Gastrocnemius medialis (tissue), 4 donors: Measurements from ENCODE around the gene CDC25B.

Experiments used
- CTCF ChIP-seq, 5 experiments: fragments of 450-650 bp in 3 of 5; fragments of 200-600 bp in 2 of 5; sonication (generic) in 2 of 5; IDR thresholded peaks in 4 of 5; conservative IDR thresholded peaks in 1 of 5; 1 replicate in 4 of 5; 2 replicates in 1 of 5; pipeline ENCODE4 v1.5.1; 2016 to 2019; ENCODE audit warnings: antibody characterized with exemption in 5 of 5, mild to moderate bottlenecking in 3 of 5, moderate library complexity in 3 of 5
- POLR2A ChIP-seq, 2 donors: fragments of 450-650 bp; IDR thresholded peaks; one replicate each; pipeline ENCODE4 v1.6.1; 2017; ENCODE audit warnings: antibody characterized with exemption in 2 of 2, mild to moderate bottlenecking in 2 of 2, moderate library complexity in 2 of 2

DNA sequence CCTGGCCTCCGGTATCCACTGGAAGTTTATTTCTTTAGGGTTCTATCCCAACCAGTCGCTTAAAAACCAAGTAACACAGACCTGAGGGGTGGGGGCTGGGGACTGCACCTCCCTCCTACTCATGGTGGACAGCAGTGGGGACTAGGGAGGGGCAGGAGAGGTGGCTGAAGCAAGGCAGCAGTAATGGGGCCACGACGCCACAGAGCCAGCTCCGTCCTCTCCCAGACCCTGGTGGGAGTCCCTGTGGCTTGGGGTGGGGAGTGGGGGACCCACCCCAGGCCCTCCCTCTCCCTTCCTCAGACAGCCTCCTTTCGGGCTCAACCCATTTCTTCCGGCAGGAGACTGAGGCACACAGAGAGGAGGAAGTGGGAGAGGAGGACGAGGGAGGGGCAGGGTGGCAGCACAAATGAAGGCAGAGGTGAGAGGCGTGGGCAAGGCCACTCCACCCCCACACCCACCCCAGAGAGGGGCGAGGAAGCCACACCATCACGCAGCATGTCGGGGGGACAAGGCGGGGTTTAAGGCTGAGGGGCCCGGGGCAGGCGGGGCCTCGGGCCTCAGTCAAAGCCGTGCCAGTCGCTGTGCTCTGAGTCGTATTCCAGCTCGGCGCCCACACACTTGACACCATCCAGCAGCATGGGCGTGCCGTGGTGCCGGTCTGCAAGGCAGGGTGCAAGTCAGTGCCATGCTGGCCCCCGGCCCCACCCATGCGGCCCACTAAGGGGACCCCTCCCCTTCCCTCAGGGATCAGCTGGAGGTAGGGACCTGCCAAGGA, 42.4 kb upstream of the CDC25B start:
- TF ChIP-seq CTCF (IDR thresholded peaks at IDR 0.05 in 4 of 5, conservative IDR thresholded peaks at IDR 0.05 in 1 of 5), result no peak
- no peak for TF ChIP-seq POLR2A (IDR thresholded peaks at IDR 0.05)
